ENCODE measurements around the gene HEG1.

- TF ChIP-seq CTCF (IDR thresholded peaks at IDR 0.05): no peak
- no peak for TF ChIP-seq POLR2A (IDR thresholded peaks at IDR 0.05; ENCODE audit: low read depth)
- TF ChIP-seq EP300 (IDR thresholded peaks at IDR 0.05): no peak
These were observed 27.1 kb downstream of the HEG1 start for GRCh38 chr3:125028657-125029056.
